ENCODE measurements around the gene ARFGAP3. TPM values are rescaled to one million over a fixed set of nuclear protein-coding genes. Genes with fewer than 3 reads are reported as not detected.

ARFGAP3 gene
- total RNA-seq, 1 donor, result 98.9 TPM

DNA sequence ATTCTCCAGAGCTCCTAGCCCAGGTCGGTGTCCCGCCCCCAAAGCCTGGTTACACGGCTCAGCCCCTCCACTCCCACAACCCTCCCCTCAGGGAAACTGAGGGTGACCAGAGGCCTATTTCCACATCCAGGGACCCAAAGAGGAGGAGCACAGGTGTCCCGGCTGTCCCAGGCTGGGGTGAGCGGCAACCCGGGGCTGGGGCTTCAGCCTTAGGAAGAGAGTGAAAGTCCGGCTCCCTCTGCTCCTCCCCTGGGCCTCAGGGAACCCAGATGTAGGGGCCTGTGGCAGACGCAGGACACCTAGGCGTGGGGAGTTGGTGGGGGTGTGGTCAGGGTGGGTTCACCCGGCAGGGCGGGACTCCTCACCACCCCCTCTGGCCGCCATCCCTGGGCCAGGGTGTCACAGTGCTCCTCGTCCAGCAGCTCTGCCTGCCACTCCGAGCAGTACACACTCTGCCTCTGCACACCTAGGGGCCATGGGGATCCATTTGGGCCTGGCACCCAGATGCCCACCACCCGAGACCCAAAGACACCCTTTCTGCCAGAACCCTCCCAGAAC lies 63.1 kb downstream of the ARFGAP3 start:
- TF ChIP-seq, protein P1, sequence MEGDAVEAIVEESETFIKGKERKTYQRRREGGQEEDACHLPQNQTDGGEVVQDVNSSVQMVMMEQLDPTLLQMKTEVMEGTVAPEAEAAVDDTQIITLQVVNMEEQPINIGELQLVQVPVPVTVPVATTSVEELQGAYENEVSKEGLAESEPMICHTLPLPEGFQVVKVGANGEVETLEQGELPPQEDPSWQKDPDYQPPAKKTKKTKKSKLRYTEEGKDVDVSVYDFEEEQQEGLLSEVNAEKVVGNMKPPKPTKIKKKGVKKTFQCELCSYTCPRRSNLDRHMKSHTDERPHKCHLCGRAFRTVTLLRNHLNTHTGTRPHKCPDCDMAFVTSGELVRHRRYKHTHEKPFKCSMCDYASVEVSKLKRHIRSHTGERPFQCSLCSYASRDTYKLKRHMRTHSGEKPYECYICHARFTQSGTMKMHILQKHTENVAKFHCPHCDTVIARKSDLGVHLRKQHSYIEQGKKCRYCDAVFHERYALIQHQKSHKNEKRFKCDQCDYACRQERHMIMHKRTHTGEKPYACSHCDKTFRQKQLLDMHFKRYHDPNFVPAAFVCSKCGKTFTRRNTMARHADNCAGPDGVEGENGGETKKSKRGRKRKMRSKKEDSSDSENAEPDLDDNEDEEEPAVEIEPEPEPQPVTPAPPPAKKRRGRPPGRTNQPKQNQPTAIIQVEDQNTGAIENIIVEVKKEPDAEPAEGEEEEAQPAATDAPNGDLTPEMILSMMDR (IDR thresholded peaks at IDR 0.05; ENCODE audit: insufficient read depth, low read depth, low read length), result no peak
- H3K4me3 ChIP-seq (ENCODE audit: low read depth, low read length), result no peak overlapping the region
- no peak for DNase-seq (ENCODE audit: low read depth)

DNA sequence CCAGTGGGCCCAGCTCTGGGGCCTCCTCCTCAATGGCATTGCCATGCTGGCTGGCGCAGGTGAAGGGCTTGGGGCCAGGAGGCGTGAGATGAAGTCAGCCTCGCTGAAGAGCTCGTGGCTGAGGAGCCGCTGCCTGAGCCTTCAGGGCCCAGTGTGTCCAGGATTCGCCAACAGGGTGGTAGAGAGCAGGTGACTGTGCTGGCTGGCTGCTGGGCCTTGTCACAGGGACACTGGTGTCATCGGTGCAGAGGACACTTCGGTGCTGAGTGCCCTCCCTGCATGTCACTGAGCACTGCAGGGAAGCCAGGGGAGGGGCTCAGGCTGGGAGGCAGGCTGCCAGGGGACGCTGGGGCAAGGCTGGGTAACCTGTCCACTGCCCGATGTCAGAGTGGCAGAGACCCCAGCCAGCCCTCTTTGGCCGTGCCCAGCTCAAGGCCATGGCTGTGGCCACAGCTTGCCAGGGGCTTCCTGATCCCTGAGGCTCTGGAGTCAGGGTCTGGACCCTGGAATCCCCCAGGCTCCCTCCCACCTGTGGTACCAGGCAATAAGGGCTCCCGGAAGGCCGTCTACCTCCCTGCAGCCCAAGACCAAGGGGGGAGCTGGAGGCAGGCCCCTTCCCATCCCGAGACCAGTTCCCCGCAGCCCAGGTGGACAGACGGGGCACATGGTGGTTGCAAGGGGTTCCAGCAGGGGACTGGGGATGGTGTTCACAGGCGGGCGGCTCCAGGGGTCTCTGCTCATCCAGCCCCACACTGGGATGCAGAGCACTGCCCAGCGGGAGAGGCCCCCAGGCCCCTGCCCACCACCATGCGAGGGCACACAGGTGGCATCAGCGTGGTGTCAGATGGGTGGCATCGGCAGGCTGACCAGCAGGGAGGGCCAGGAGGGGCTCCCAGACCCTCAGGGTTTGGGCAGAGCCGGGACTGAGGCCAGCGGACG lies 63.9 kb downstream of the ARFGAP3 start:
- no peak overlapping the region for H3K4me3 ChIP-seq (ENCODE audit: low read depth, low read length)
- TF ChIP-seq, protein P1 (IDR thresholded peaks at IDR 0.05; ENCODE audit: insufficient read depth, low read depth, low read length), result no peak
- DNase-seq (ENCODE audit: low read depth), result no peak

DNA sequence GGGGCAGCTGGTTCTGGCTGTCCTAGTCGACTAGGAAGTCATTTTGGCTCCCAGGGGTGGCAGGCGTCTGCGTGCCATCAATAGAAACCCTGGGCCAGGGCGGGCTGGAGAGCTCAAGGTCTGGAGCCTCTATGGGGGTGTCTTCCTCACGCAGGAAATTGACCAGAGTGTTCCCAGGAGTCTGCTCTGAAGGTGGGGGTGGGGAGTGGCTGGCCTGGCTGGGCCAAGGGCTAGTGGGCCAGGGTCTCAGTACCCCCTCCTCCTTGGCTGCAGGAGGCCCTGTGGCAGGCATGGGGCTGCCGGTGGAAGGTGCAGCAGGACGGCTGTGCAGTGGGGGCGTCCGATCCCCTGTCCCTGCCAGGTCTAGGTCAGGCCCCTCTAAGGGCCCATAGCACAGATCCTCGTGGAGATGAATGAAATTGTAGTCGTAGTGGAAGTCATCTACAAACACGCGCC lies 64.6 kb downstream of the ARFGAP3 start:
- DNase-seq (ENCODE audit: low read depth), result no peak
- no peak overlapping the region for H3K4me3 ChIP-seq (ENCODE audit: low read depth, low read length)
- TF ChIP-seq, protein P1 (IDR thresholded peaks at IDR 0.05; ENCODE audit: insufficient read depth, low read depth, low read length), result no peak

DNA sequence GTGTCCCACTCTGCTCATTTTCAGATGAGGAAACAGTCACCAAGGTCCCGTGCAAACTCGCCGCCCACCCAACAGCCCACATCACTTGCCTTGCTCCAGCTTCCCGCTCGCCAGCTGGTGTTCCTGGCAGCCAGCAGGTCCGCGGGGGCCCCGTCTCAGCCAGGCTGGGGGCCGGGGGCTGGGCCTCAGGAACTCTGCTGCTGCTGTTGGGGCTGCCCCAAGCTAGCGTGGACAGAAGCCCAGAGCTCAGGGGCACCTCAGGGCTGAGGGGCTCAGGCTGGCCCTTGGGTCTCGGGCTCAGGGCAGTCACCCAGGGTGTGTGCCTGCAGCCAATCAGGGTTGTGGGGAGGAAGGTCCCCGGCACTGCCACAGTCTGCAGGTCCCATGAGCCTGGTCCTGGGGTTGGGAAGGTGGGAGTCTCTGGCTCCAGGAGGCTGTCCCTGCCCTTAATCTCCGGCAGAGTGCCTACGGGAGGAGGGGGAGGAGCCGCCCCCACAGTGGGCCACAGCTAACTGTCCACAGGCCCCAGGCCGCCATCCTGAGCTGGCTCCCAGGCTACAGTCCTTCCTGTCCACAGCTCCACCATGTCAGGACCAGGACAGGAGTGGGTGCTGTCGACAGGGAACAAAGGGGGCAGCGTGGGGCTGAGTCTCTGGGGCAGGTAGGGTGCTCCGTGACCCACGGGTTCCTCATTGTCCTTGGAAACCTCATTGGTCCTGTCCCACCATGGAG lies 65.2 kb downstream of the ARFGAP3 start:
- no peak overlapping the region for H3K4me3 ChIP-seq (ENCODE audit: low read depth, low read length)
- peak; percentile 9 for DNase-seq (ENCODE audit: low read depth)
- TF ChIP-seq, protein P1 (IDR thresholded peaks at IDR 0.05; ENCODE audit: insufficient read depth, low read depth, low read length), result no peak

DNA sequence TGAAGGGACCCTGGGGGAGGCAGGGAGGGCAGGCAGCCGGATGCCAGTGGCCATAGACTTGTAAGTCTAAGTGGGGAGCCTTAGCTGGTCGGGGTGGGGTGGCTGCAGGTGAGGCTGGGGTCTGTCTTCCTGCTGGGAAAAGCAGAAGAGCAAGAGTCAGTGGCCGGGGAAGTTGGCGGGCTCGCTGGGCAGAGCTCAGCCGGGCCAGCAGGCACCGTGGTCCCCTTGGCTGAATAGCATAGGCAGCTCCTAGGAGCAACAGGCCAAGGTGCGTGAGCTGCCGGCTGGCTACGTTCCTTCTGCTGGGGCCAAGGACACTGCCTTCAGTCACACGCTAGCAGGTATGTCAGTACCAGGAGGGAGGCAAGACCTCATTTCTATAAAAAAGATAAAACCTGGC lies 68.6 kb downstream of the ARFGAP3 start:
- TF ChIP-seq, protein P1 (IDR thresholded peaks at IDR 0.05; ENCODE audit: insufficient read depth, low read depth, low read length), result no peak
- DNase-seq (ENCODE audit: low read depth), result no peak
- H3K4me3 ChIP-seq (ENCODE audit: low read depth, low read length), result no peak overlapping the region

DNA sequence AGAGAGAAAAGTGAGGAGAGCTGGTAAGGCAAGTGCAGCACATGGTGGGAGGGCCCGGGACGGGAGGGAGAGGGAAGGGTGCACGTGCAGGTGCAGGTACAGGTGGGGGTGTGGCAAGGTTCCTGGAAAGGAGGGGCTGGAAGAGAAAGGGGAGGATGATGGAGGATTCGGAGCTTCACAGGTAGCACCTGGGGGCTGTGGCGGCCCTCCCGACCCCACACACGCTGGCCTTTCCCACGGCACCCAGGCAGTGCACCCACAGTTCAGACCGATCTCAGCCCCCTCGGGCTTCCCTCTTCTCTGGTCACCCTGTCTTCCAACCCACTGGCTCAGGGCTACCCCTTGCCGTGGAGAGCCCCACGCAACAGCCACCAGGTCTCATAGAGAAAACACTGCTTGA lies 69.1 kb downstream of the ARFGAP3 start:
- H3K4me3 ChIP-seq (ENCODE audit: low read depth, low read length), result no peak overlapping the region
- DNase-seq (ENCODE audit: low read depth), result no peak
- TF ChIP-seq, protein P1 (IDR thresholded peaks at IDR 0.05; ENCODE audit: insufficient read depth, low read depth, low read length), result no peak

Data from fibroblast of villous mesenchyme (primary cell).